OCI-LY1 (cell line): ENCODE measurements around the gene MLXIPL.

ENCODE experiments used
- H2AFZ ChIP-seq: fragments of 200-600 bp; sonication (generic), shearing (Covaris generic); 2 replicates; pipeline ENCODE4 v1.6.0; 2014; ENCODE audit warnings: antibody characterized with exemption, mild to moderate bottlenecking, low read length
- H3F3A ChIP-seq: fragments of 200-600 bp; sonication (generic), shearing (Covaris generic); 2 replicates; pipeline ENCODE4 v1.6.0; 2014; ENCODE audit warnings: mild to moderate bottlenecking, antibody characterized with exemption, low read length, moderate library complexity; ENCODE audit not compliant: insufficient read depth
- H3K27ac ChIP-seq: fragments of 200-600 bp; sonication (generic); 2 replicates; pipeline ENCODE4 v1.5.1; 2014; ENCODE audit warnings: low read length, mixed run types, mild to moderate bottlenecking, low read depth; ENCODE audit not compliant: poor library complexity, severe bottlenecking
- H3K27me3 ChIP-seq: fragments of 200-600 bp; sonication (generic); 2 replicates; pipeline ENCODE4 v1.6.0; 2014; ENCODE audit warnings: antibody characterized with exemption, mild to moderate bottlenecking, low read length, moderate library complexity; ENCODE audit not compliant: insufficient read depth
- H3K36me3 ChIP-seq: fragments of 200-600 bp; sonication (generic); 2 replicates; pipeline ENCODE4 v1.6.1; 2014; ENCODE audit warnings: mild to moderate bottlenecking, antibody characterized with exemption, low read length, moderate library complexity, mixed read lengths; ENCODE audit not compliant: insufficient read depth
- H3K4me1 ChIP-seq: fragments of 200-600 bp; sonication (generic); 2 replicates; pipeline ENCODE4 v1.5.1; 2014; ENCODE audit warnings: mild to moderate bottlenecking, low read length, moderate library complexity; ENCODE audit not compliant: insufficient read depth, severe bottlenecking
- H3K4me2 ChIP-seq: fragments of 200-600 bp; sonication (generic), shearing (Covaris generic); 2 replicates; pipeline ENCODE4 v1.6.1; 2014; ENCODE audit warnings: low read length
- H3K4me3 ChIP-seq: fragments of 200-600 bp; sonication (generic); 2 replicates; pipeline ENCODE4 v1.5.1; 2014; ENCODE audit warnings: low read length, low read depth, mild to moderate bottlenecking, mixed read lengths; ENCODE audit not compliant: poor library complexity, severe bottlenecking
- H3K79me2 ChIP-seq: fragments of 200-600 bp; shearing (Covaris generic); 2 replicates; pipeline ENCODE4 v1.6.1; 2016; ENCODE audit warnings: mixed run types, low read length, mixed read lengths; ENCODE audit not compliant: insufficient read depth
- H3K9ac ChIP-seq: fragments of 200-600 bp; sonication (generic), shearing (Covaris generic); 2 replicates; pipeline ENCODE4 v1.6.1; 2014; ENCODE audit warnings: mild to moderate bottlenecking, low read length, mixed read lengths
- H3K9me2 ChIP-seq: fragments of 200-600 bp; sonication (generic), shearing (Covaris generic); 2 replicates; pipeline ENCODE4 v1.6.1; 2014; ENCODE audit warnings: low read depth, mild to moderate bottlenecking, low read length, mixed read lengths
- H3K9me3 ChIP-seq: fragments of 200-600 bp; shearing (Covaris generic); 2 replicates; pipeline ENCODE4 v1.6.1; 2014; ENCODE audit warnings: low read length, mixed read lengths
- H4K20me1 ChIP-seq: fragments of 200-600 bp; sonication (generic), shearing (Covaris generic); 2 replicates; pipeline ENCODE4 v1.6.0; 2016; ENCODE audit warnings: mild to moderate bottlenecking, low read length; ENCODE audit not compliant: insufficient read depth
- CTCF ChIP-seq: fragments of 200-600 bp; sonication (generic), shearing (Covaris generic); IDR thresholded peaks from 2 replicates; pipeline ENCODE4 v1.5.1; 2017; ENCODE audit warnings: mild to moderate bottlenecking, antibody characterized with exemption, low read length, moderate library complexity, mixed read lengths
- EZH2 ChIP-seq: fragments of 200-600 bp; sonication (generic), shearing (Covaris generic); IDR thresholded peaks from 2 replicates; pipeline ENCODE4 v1.8.0; 2017; ENCODE audit warnings: borderline replicate concordance, mixed run types, mild to moderate bottlenecking, antibody characterized with exemption, low read length, moderate library complexity, mixed read lengths

The MLXIPL gene

GRCh38 chr7:73669858-73670385, 45.6 kb upstream of the MLXIPL start:
- Histone ChIP-seq H3K27me3 (peaks cover 6% of the 10 kb centered on the region; the same call in 1 of the 2 replicates), H3F3A (no peaks in the 10 kb centered on the region), H3K4me3 (no peak overlapping the region), H3K4me1 (peaks cover 11% of the 10 kb centered on the region), H3K36me3 (no peaks in the 10 kb centered on the region), H2AFZ (no peak overlapping the region), H3K79me2 (no peaks in the 10 kb centered on the region), H3K9ac (no peak overlapping the region), H3K27ac (no peak overlapping the region), H3K4me2 (no peak overlapping the region), H3K9me3 (no peaks in the 10 kb centered on the region), H3K9me2 (no peaks in the 10 kb centered on the region), H4K20me1 (no peaks in the 10 kb centered on the region)
- TF ChIP-seq EZH2 = no peak
- no peak for TF ChIP-seq CTCF

GRCh38 chr7:73669288-73669701, 45.0 kb upstream of the MLXIPL start:
- Histone ChIP-seq H3K27me3 (peaks cover under 1% of the 10 kb centered on the region; the same call in 1 of the 2 replicates), H3K27ac (no peak overlapping the region), H3K9ac (no peak overlapping the region), H3F3A (no peaks in the 10 kb centered on the region), H3K4me1 (peaks cover 11% of the 10 kb centered on the region), H3K9me2 (no peaks in the 10 kb centered on the region), H3K36me3 (no peaks in the 10 kb centered on the region), H2AFZ (no peak overlapping the region), H3K4me3 (no peak overlapping the region), H3K4me2 (no peak overlapping the region), H3K9me3 (no peaks in the 10 kb centered on the region), H4K20me1 (no peaks in the 10 kb centered on the region), H3K79me2 (no peaks in the 10 kb centered on the region)
- TF ChIP-seq CTCF (no peak), EZH2 (no peak)

DNA sequence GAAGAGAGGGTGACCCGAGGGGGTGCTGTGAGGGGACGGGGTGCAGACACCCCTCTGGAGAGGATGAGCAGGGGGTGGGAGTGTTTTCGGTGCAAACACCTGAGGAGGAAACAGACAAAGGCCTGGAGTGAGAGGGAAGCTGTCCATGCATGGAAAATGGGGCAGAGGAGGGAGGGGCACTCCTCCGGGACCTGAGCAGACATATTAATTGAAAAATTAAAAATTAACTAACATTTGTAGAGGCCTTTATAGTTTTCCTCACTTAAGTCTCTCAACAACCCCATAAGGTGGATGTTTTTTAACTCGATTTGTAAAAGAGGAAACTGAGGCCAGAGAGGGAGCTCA, 44.5 kb upstream of the MLXIPL start:
- no peak for TF ChIP-seq EZH2
- TF ChIP-seq CTCF = no peak
- H3K4me2 ChIP-seq = peak overlapping the region; percentile 64; the same call in 1 of the 2 replicates
- no peaks in the 10 kb centered on the region for H3K79me2 ChIP-seq
- H3K9me2 ChIP-seq = no peaks in the 10 kb centered on the region
- no peaks in the 10 kb centered on the region; the same call in 1 of the 2 replicates for H3K27me3 ChIP-seq
- no peaks in the 10 kb centered on the region for H4K20me1 ChIP-seq
- H3K9ac ChIP-seq = no peak overlapping the region
- no peak overlapping the region for H2AFZ ChIP-seq
- no peaks in the 10 kb centered on the region for H3F3A ChIP-seq
- peak overlapping the region; percentile 63 for H3K4me3 ChIP-seq
- peaks cover 11% of the 10 kb centered on the region for H3K4me1 ChIP-seq
- H3K27ac ChIP-seq = no peak overlapping the region
- no peaks in the 10 kb centered on the region for H3K9me3 ChIP-seq
- no peaks in the 10 kb centered on the region for H3K36me3 ChIP-seq
